Testis (tissue), 3 donors: ENCODE results near the gene GABRB3. TPM values are rescaled to one million over a fixed set of nuclear protein-coding genes. Genes with fewer than 3 reads are reported as not detected.

Experiments
- DNase-seq: peaks from one replicate; pipeline ENCODE4 v3.0.0-alpha.2; 2019
- H3K27ac ChIP-seq, 2 donors: fragments of 200-600 bp; sonication (generic); one replicate each; pipeline ENCODE4 v1.5.1; 2019
- H3K27me3 ChIP-seq: fragments of 200-600 bp; sonication (generic); one replicate; pipeline ENCODE4 v1.5.1; 2019
- H3K36me3 ChIP-seq: fragments of 200-600 bp; sonication (generic); one replicate; pipeline ENCODE4 v1.5.1; 2017; ENCODE audit warnings: low read depth; ENCODE audit errors: missing control alignments
- H3K4me1 ChIP-seq: fragments of 200-600 bp; sonication (generic); one replicate; pipeline ENCODE4 v1.5.1; 2019
- H3K4me3 ChIP-seq, 2 donors: fragments of 200-600 bp; sonication (generic); one replicate each; pipeline ENCODE4 v1.5.1; 2017 to 2019
- H3K9me3 ChIP-seq: fragments of 200-600 bp; sonication (generic); one replicate; pipeline ENCODE4 v1.5.1; 2017
- POLR2A ChIP-seq: fragments of 450-650 bp; IDR thresholded peaks from one replicate; pipeline ENCODE4 v1.6.1; 2017; ENCODE audit warnings: antibody characterized with exemption, mild to moderate bottlenecking, moderate library complexity
- WGBS, 2 donors: methylation state at CpG; one replicate each; pipeline ENCODE4 v1.1.5; 2018; 5-methylcytosine and 5-hydroxymethylcytosine counted together
- intact Hi-C: fragments of 100-400 bp; cut with DNase I; formaldehyde crosslinking; loops from one replicate; pipeline ENCODE4 v1.15.1; 2023; ENCODE audit warnings: low total_unique reads
- polyA plus RNA-seq: library from polyadenylated mRNA; stranded (reverse); fragments of 350-450 nt; fragmentation: Illumina TruSeq; extraction: RNeasy Lipid Tissue Mini Kit (QIAGEN cat#74804); gene quantifications from one replicate; pipeline ENCODE4 v1.2.3, GENCODE V29; 2014; ENCODE audit warnings: low read depth, low replicate concordance; ENCODE audit not compliant: insufficient read depth
- total RNA-seq, 2 donors: library from RNA; depleted of rRNA; stranded (reverse); fragments of >200 nt; gene quantifications; one replicate each; pipeline ENCODE4 v1.2.3, GENCODE V29; 2016
- TF ChIP-seq, protein P1 (sequence below), 3 experiments: fragments of 450-650 bp in 2 of 3; fragments of 200-600 bp in 1 of 3; sonication (generic) in 1 of 3; IDR thresholded peaks; one replicate each; pipeline ENCODE4 v1.5.1; 2016 to 2019; ENCODE audit warnings: antibody characterized with exemption in 3 of 3, mild to moderate bottlenecking in 2 of 3, moderate library complexity in 1 of 3

GABRB3 gene
- total and polyA plus RNA-seq, 3 donors from 2014 or later, result 11.8 to 19.6 (median 16.2) TPM

DNA sequence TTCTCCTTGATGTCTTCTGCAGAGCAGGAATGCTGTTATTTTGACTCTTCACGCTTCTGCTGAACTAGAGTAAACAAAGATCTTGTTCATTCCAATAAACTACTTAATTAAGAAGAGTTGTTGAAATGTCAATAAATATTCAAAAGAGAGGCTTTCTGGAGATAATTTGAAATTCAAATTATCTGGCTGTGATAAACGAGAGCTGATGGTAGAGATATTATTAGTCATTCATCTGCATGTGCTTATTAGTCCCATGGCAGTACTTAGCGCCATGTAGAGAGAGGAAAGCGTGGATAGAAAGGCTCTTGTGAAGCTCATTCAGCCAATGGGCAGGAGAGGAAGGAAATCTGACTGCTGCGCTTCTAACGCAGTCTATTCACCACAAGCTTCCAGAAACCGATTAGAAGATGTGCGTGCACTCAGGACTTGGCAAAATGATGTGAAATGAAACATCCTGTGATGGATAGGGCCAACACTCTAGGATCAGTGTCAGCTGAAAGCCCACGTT, 251.1 kb downstream of the GABRB3 start:
- no peak overlapping the region for H3K27ac ChIP-seq
- no peaks in the 10 kb centered on the region for H3K36me3 ChIP-seq
- H3K9me3 ChIP-seq, result no peaks in the 10 kb centered on the region
- no peaks in the 10 kb centered on the region for H3K4me1 ChIP-seq
- TF ChIP-seq POLR2A, result no peak
- TF ChIP-seq, protein P1, sequence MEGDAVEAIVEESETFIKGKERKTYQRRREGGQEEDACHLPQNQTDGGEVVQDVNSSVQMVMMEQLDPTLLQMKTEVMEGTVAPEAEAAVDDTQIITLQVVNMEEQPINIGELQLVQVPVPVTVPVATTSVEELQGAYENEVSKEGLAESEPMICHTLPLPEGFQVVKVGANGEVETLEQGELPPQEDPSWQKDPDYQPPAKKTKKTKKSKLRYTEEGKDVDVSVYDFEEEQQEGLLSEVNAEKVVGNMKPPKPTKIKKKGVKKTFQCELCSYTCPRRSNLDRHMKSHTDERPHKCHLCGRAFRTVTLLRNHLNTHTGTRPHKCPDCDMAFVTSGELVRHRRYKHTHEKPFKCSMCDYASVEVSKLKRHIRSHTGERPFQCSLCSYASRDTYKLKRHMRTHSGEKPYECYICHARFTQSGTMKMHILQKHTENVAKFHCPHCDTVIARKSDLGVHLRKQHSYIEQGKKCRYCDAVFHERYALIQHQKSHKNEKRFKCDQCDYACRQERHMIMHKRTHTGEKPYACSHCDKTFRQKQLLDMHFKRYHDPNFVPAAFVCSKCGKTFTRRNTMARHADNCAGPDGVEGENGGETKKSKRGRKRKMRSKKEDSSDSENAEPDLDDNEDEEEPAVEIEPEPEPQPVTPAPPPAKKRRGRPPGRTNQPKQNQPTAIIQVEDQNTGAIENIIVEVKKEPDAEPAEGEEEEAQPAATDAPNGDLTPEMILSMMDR (IDR thresholded peaks at IDR 0.05), result no peak
- H3K27me3 ChIP-seq, result no peaks in the 10 kb centered on the region
- DNase-seq, result no peak
- 71 to 76% methylated on average over 9 of the region's 9 CpGs for WGBS, 2 donors
- no peak overlapping the region for H3K4me3 ChIP-seq
- intact Hi-C loops, result no loop called here

DNA sequence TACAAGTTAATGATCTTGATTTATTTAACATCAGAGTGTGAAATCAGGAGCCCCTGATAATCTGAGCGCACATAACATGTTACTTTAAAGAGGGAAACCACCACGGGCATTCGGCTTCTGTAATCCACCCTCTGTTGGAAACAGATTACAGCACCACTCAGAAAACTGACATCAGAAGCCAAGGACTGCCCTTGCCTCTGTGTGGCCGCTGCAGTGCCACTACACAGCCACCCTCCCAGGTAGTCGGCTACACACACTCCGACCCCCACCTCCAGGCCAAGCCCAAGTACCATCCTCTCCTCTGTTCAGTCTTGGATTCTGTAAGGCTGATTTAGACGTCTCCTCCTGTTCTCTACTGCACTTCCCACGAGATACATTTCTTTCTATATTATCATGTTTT, 251.7 kb downstream of the GABRB3 start:
- DNase-seq, result no peak
- WGBS, 2 donors, result 27 to 33% methylated on average over 8 of the region's 8 CpGs
- H3K4me3 ChIP-seq, result no peak overlapping the region
- H3K4me1 ChIP-seq, result no peaks in the 10 kb centered on the region
- H3K9me3 ChIP-seq, result no peaks in the 10 kb centered on the region
- intact Hi-C loops, result no loop called here
- TF ChIP-seq, protein P1 (IDR thresholded peaks at IDR 0.05), result no peak
- TF ChIP-seq POLR2A, result no peak
- no peaks in the 10 kb centered on the region for H3K36me3 ChIP-seq
- H3K27ac ChIP-seq, result no peak overlapping the region
- H3K27me3 ChIP-seq, result no peaks in the 10 kb centered on the region

GRCh38 chr15:26518885-26519284, 254.0 kb downstream of the GABRB3 start:
- intact Hi-C loops, result no loop called here
- Histone ChIP-seq H3K36me3 (no peaks in the 10 kb centered on the region), H3K27ac (no peak overlapping the region), H3K27me3 (no peaks in the 10 kb centered on the region), H3K4me1 (no peaks in the 10 kb centered on the region), H3K9me3 (no peaks in the 10 kb centered on the region), H3K4me3 (no peak overlapping the region)
- TF ChIP-seq POLR2A, result no peak
- TF ChIP-seq, protein P1 (IDR thresholded peaks at IDR 0.05), result no peak
- 71 to 76% methylated on average over 3 to 6 of the region's 6 CpGs for WGBS, 2 donors
- DNase-seq, result no peak

- Histone ChIP-seq H3K36me3 (no peaks in the 10 kb centered on the region), H3K4me3 (no peak overlapping the region), H3K27ac (no peak overlapping the region), H3K4me1 (no peaks in the 10 kb centered on the region), H3K9me3 (no peaks in the 10 kb centered on the region), H3K27me3 (no peaks in the 10 kb centered on the region)
- TF ChIP-seq, protein P1 (IDR thresholded peaks at IDR 0.05), result no peak
- no peak for TF ChIP-seq POLR2A
- intact Hi-C loops, result no loop called here
- WGBS, 2 donors, result 55 to 79% methylated on average over 15 to 16 of the region's 16 CpGs
- no peak for DNase-seq
These were observed 256.5 kb downstream of the GABRB3 start for GRCh38 chr15:26516102-26516980.
